Measurements from ENCODE around the gene SEMA3B. TPM values are rescaled to one million over a fixed set of nuclear protein-coding genes. Genes with fewer than 3 reads are reported as not detected.

SEMA3B gene
- total RNA-seq, 1 experiment from 2014 or later, result 7.6 TPM

GRCh38 chr3:50235716-50236483, 33.0 kb upstream of the SEMA3B start, which contains the start of gene GNAI2:
TSS of gene GNAI2 (plus strand) at chr3:50236204. CDS start at chr3:50236336, 132 bp downstream.
- DNase-seq (ENCODE audit: unreplicated experiment), result peak; percentile 99
- H3K4me3 Mint-ChIP-seq (ENCODE audit: unreplicated experiment), result peak within 1 kb of the TSS; percentile 98
- CTCF ChIA-PET, result interaction anchor here (0.6 to 4.3 kb wide), 6 partner anchors 8 to 38 kb away, joined by 3 to 36 read pairs (median 6); no protein-coding TSS in a partner anchor
- H3K9me3 Mint-ChIP-seq (ENCODE audit: unreplicated experiment), result no peaks in the 10 kb centered on the region
- peak within 1 kb of the TSS; percentile 83 for H3K27ac Mint-ChIP-seq (ENCODE audit: low read depth, unreplicated experiment)
- H3K27me3 Mint-ChIP-seq (ENCODE audit: insufficient read depth, unreplicated experiment), result no peaks in the 10 kb centered on the region
- intact Hi-C loops (cut with micrococcal nuclease), result loop anchor here (1.0 kb wide), 1 partner anchor 10 kb away; no protein-coding TSS in a partner anchor
- TF ChIP-seq, protein P1, sequence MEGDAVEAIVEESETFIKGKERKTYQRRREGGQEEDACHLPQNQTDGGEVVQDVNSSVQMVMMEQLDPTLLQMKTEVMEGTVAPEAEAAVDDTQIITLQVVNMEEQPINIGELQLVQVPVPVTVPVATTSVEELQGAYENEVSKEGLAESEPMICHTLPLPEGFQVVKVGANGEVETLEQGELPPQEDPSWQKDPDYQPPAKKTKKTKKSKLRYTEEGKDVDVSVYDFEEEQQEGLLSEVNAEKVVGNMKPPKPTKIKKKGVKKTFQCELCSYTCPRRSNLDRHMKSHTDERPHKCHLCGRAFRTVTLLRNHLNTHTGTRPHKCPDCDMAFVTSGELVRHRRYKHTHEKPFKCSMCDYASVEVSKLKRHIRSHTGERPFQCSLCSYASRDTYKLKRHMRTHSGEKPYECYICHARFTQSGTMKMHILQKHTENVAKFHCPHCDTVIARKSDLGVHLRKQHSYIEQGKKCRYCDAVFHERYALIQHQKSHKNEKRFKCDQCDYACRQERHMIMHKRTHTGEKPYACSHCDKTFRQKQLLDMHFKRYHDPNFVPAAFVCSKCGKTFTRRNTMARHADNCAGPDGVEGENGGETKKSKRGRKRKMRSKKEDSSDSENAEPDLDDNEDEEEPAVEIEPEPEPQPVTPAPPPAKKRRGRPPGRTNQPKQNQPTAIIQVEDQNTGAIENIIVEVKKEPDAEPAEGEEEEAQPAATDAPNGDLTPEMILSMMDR (IDR thresholded peaks at IDR 0.05; ENCODE audit: unreplicated experiment), result no peak
- POLR2A ChIA-PET, result interaction anchor here (0.6 to 4.8 kb wide), 28 partner anchors 9 to 1388 kb away, joined by 3 to 102 read pairs (median 4); partner anchors contain the start of genes GMPPB, HYAL3, IFRD2 and NAA80
- peaks cover 19% of the 10 kb centered on the region for H3K36me3 Mint-ChIP-seq (ENCODE audit: insufficient read depth, unreplicated experiment)
- H3K4me1 Mint-ChIP-seq (ENCODE audit: insufficient read depth, unreplicated experiment), result peaks cover 46% of the 10 kb centered on the region
- no TSS peak for BruUV-seq (replicated peaks)

GRCh38 chr3:50236484-50237132, 32.3 kb upstream of the SEMA3B start:
- ChIA-PET CTCF (interaction anchor here (1.0 to 4.3 kb wide), 3 partner anchors 9 to 12 kb away, joined by 6 to 36 read pairs (median 30); no protein-coding TSS in a partner anchor), POLR2A (interaction anchor here (0.6 to 4.8 kb wide), 14 partner anchors 10 to 116 kb away, joined by 3 to 102 read pairs (median 4); partner anchors contain the start of genes HYAL3, IFRD2, NAA80 and TUSC2)
- TF ChIP-seq, protein P1 (IDR thresholded peaks at IDR 0.05; ENCODE audit: unreplicated experiment), result no peak
- DNase-seq (ENCODE audit: unreplicated experiment), result no peak
- Mint-ChIP-seq H3K9me3 (ENCODE audit: unreplicated experiment) (no peaks in the 10 kb centered on the region), H3K27ac (ENCODE audit: low read depth, unreplicated experiment) (peak overlapping the region; percentile 83), H3K4me1 (ENCODE audit: insufficient read depth, unreplicated experiment) (peaks cover 48% of the 10 kb centered on the region), H3K36me3 (ENCODE audit: insufficient read depth, unreplicated experiment) (peaks cover 14% of the 10 kb centered on the region), H3K4me3 (ENCODE audit: unreplicated experiment) (peak overlapping the region; percentile 98), H3K27me3 (ENCODE audit: insufficient read depth, unreplicated experiment) (no peaks in the 10 kb centered on the region)
- intact Hi-C loops (cut with micrococcal nuclease), result loop anchor here (1.0 kb wide), 1 partner anchor 10 kb away; no protein-coding TSS in a partner anchor
- TSS peak; percentile 48 for BruUV-seq (replicated peaks)

- H3K36me3 Mint-ChIP-seq (ENCODE audit: insufficient read depth, unreplicated experiment), result peaks cover 14% of the 10 kb centered on the region
- DNase-seq (ENCODE audit: unreplicated experiment), result peak; percentile 46
- peaks cover 48% of the 10 kb centered on the region for H3K4me1 Mint-ChIP-seq (ENCODE audit: insufficient read depth, unreplicated experiment)
- no peaks in the 10 kb centered on the region for H3K27me3 Mint-ChIP-seq (ENCODE audit: insufficient read depth, unreplicated experiment)
- intact Hi-C loops (cut with micrococcal nuclease), result no loop called here
- ChIA-PET CTCF (interaction anchor here (0.6 to 4.3 kb wide), 4 partner anchors 10 to 87 kb away, joined by 3 to 36 read pairs (median 16); no protein-coding TSS in a partner anchor), POLR2A (interaction anchor here (0.6 to 4.8 kb wide), 9 partner anchors 10 to 99 kb away, joined by 3 to 102 read pairs (median 5); partner anchors contain the start of genes IFRD2 and TUSC2)
- no TSS peak for BruUV-seq (replicated peaks)
- no peaks in the 10 kb centered on the region for H3K9me3 Mint-ChIP-seq (ENCODE audit: unreplicated experiment)
- TF ChIP-seq, protein P1 (IDR thresholded peaks at IDR 0.05; ENCODE audit: unreplicated experiment), result no peak
- peak overlapping the region; percentile 83 for H3K27ac Mint-ChIP-seq (ENCODE audit: low read depth, unreplicated experiment)
- peak overlapping the region; percentile 98 for H3K4me3 Mint-ChIP-seq (ENCODE audit: unreplicated experiment)
These were observed 31.8 kb upstream of the SEMA3B start for GRCh38 chr3:50237133-50237651.

Measured in MCF 10A (cell line).